ENCODE measurements around the gene PRIM2.

PRIM2 gene

GRCh38 chr6:57276946-57277345, 40.5 kb upstream of the PRIM2 start:
- CTCF ChIA-PET, result interaction anchor here (1.1 to 2.0 kb wide), 2 partner anchors 9 to 38 kb away, joined by 4 read pairs; no protein-coding TSS in a partner anchor
- TF ChIP-seq ZNF513 (tag by site-specific recombination; IDR thresholded peaks at IDR 0.05), result 0 out of 2 replicates have a peak, but pooled peaks have one; percentile 30
- no peak for TF ChIP-seq ZNF544 (tag by site-specific recombination; IDR thresholded peaks at IDR 0.05)
- TF ChIP-seq ZNF341 (tag by site-specific recombination; IDR thresholded peaks at IDR 0.05; ENCODE audit: low read depth), result no peak
- Histone ChIP-seq H3K4me1 (ENCODE audit: control insufficient read depth, insufficient read depth, low read length) (no peaks in the 10 kb centered on the region), H3K9me3 (ENCODE audit: control insufficient read depth, insufficient read depth, low read depth, low read length) (no peaks in the 10 kb centered on the region), H3K27ac (ENCODE audit: extremely low read depth, low read depth, low read length) (no peak overlapping the region), H3K4me3 (ENCODE audit: low read depth, low read length) (no peak overlapping the region), H3K36me3 (ENCODE audit: control insufficient read depth in 2 of 2, insufficient read depth in 1 of 2, low read length in 2 of 2) (no peaks in the 10 kb centered on the region)
- POLR2A ChIA-PET, result no interaction called here

- CTCF ChIA-PET, result interaction anchor here (0.9 to 1.1 kb wide), 2 partner anchors 11 to 17 kb away, joined by 4 to 6 read pairs; no protein-coding TSS in a partner anchor
- TF ChIP-seq MZF1 (tag by site-specific recombination; IDR thresholded peaks at IDR 0.05; ENCODE audit: borderline replicate concordance) (peak; percentile 94; the same call in 1 of the 2 replicates), ZNF426 (tag by site-specific recombination; IDR thresholded peaks at IDR 0.05) (no peak)
- no peaks in the 10 kb centered on the region for H3K36me3 ChIP-seq (ENCODE audit: control insufficient read depth in 2 of 2, insufficient read depth in 1 of 2, low read length in 2 of 2)
- H3K9me3 ChIP-seq (ENCODE audit: control insufficient read depth, insufficient read depth, low read depth, low read length), result no peaks in the 10 kb centered on the region
- H3K4me1 ChIP-seq (ENCODE audit: control insufficient read depth, insufficient read depth, low read length), result no peaks in the 10 kb centered on the region
- no peak overlapping the region for H3K27ac ChIP-seq (ENCODE audit: extremely low read depth, low read depth, low read length)
- no peak overlapping the region for H3K4me3 ChIP-seq (ENCODE audit: low read depth, low read length)
- POLR2A ChIA-PET, result interaction anchor here (0.5 to 0.7 kb wide), 2 partner anchors 66 to 189 kb away, joined by 3 read pairs; partner anchors contain the start of gene ZNF451
These were observed 38.9 kb upstream of the PRIM2 start for GRCh38 chr6:57278570-57278969.

GRCh38 chr6:57279013-57279412, 38.4 kb upstream of the PRIM2 start:
- Histone ChIP-seq H3K9me3 (ENCODE audit: control insufficient read depth, insufficient read depth, low read depth, low read length) (no peaks in the 10 kb centered on the region), H3K4me3 (ENCODE audit: low read depth, low read length) (no peak overlapping the region), H3K4me1 (ENCODE audit: control insufficient read depth, insufficient read depth, low read length) (no peaks in the 10 kb centered on the region), H3K36me3 (ENCODE audit: control insufficient read depth in 2 of 2, insufficient read depth in 1 of 2, low read length in 2 of 2) (no peaks in the 10 kb centered on the region), H3K27ac (ENCODE audit: extremely low read depth, low read depth, low read length) (no peak overlapping the region)
- ChIA-PET CTCF (interaction anchor here (0.9 to 1.1 kb wide), 2 partner anchors 11 to 17 kb away, joined by 4 to 6 read pairs; no protein-coding TSS in a partner anchor), POLR2A (interaction anchor here (0.5 to 0.7 kb wide), 2 partner anchors 66 to 189 kb away, joined by 3 read pairs; partner anchors contain the start of gene ZNF451)
- TF ChIP-seq, protein P1, sequence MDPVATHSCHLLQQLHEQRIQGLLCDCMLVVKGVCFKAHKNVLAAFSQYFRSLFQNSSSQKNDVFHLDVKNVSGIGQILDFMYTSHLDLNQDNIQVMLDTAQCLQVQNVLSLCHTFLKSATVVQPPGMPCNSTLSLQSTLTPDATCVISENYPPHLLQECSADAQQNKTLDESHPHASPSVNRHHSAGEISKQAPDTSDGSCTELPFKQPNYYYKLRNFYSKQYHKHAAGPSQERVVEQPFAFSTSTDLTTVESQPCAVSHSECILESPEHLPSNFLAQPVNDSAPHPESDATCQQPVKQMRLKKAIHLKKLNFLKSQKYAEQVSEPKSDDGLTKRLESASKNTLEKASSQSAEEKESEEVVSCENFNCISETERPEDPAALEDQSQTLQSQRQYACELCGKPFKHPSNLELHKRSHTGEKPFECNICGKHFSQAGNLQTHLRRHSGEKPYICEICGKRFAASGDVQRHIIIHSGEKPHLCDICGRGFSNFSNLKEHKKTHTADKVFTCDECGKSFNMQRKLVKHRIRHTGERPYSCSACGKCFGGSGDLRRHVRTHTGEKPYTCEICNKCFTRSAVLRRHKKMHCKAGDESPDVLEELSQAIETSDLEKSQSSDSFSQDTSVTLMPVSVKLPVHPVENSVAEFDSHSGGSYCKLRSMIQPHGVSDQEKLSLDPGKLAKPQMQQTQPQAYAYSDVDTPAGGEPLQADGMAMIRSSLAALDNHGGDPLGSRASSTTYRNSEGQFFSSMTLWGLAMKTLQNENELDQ (tag by site-specific recombination; IDR thresholded peaks at IDR 0.05; ENCODE audit: low read depth), result no peak
- TF ChIP-seq, protein P2, sequence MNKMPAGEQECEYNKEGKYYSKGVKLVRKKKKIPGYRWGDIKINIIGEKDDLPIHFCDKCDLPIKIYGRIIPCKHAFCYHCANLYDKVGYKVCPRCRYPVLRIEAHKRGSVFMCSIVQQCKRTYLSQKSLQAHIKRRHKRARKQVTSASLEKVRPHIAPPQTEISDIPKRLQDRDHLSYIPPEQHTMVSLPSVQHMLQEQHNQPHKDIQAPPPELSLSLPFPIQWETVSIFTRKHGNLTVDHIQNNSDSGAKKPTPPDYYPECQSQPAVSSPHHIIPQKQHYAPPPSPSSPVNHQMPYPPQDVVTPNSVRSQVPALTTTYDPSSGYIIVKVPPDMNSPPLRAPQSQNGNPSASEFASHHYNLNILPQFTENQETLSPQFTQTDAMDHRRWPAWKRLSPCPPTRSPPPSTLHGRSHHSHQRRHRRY (tag by site-specific recombination; IDR thresholded peaks at IDR 0.05), result no peak
- no peak for TF ChIP-seq ZNF510 (tag by site-specific recombination; IDR thresholded peaks at IDR 0.05; ENCODE audit: insufficient replicate concordance)
- no peak for TF ChIP-seq ZNF423 (tag by site-specific recombination; IDR thresholded peaks at IDR 0.05)
- no peak for TF ChIP-seq ZNF366 (tag by site-specific recombination; conservative IDR thresholded peaks at IDR 0.05)
- TF ChIP-seq ZNF548 (tag by site-specific recombination; IDR thresholded peaks at IDR 0.05), result no peak
- no peak for TF ChIP-seq ZNF529 (tag by site-specific recombination; IDR thresholded peaks at IDR 0.05; ENCODE audit: insufficient replicate concordance)
- TF ChIP-seq ZNF138 (tag by site-specific recombination; IDR thresholded peaks at IDR 0.05; ENCODE audit: borderline replicate concordance), result no peak
- no peak for TF ChIP-seq ZNF239 (tag by site-specific recombination; IDR thresholded peaks at IDR 0.05)
- no peak for TF ChIP-seq ZBTB20 (tag by site-specific recombination; IDR thresholded peaks at IDR 0.05)
- TF ChIP-seq ZBTB44 (tag by site-specific recombination; IDR thresholded peaks at IDR 0.05), result no peak
- no peak for TF ChIP-seq ZNF274 (IDR thresholded peaks at IDR 0.05; ENCODE audit: low read length)
- TF ChIP-seq ZNF274 (tag by site-specific recombination; IDR thresholded peaks at IDR 0.05; ENCODE audit: borderline replicate concordance), result no peak
- TF ChIP-seq OVOL3 (tag by site-specific recombination; IDR thresholded peaks at IDR 0.05), result no peak
- no peak for TF ChIP-seq ZNF561 (tag by site-specific recombination; IDR thresholded peaks at IDR 0.05; ENCODE audit: borderline replicate concordance)
- no peak for TF ChIP-seq KLF17 (tag by site-specific recombination; IDR thresholded peaks at IDR 0.05)
- no peak for TF ChIP-seq ZNF23 (tag by site-specific recombination; IDR thresholded peaks at IDR 0.05; ENCODE audit: borderline replicate concordance)
- TF ChIP-seq ZNF394 (tag by site-specific recombination; IDR thresholded peaks at IDR 0.05; ENCODE audit: borderline replicate concordance), result no peak

All from HEK293 (cell line).